Stimulated activated CD4-positive, alpha-beta T cell treated with anti-CD3 and anti-CD28 coated beads, Interleukin-4, amount 100 ng/mL, for 4 hours (primary cell): ENCODE data around the gene EPHA4.

Experiments used
- DNase-seq, 2 experiments: peaks; one replicate each; pipeline ENCODE4 v3.0.0-alpha.2; 2020

The EPHA4 gene

DNA sequence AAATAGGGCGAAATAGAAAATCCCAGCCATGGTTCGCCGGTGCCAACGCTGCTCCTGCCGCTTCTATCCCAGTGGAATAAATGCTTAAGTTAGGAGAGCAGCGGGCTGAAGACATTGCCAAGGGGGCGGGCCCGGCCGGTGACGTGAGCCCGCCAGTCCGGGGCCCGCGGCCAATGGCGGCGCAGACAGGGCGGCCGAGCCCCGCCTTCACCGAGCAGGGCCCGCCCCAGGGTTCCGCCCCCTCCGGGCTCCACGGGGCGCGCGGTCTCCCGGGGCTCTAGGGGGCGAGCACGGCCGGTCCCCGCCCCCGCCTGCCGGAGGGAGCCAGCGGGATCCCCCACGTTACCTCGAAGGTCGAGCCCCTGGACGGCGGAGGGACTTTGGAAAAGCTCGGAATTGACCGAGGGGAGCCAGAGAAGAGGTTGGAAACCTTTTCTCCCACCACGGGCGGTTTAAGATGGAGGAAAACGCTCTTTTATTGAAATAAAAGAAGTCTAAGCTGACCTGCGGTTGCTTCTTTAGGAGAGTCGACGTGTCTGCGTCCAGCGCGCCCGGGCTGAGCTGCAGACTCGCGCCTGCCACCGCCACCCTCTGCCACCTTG is at the start of gene EPHA4:
Gene EPHA4 (minus strand): TSS at position 86 of the 602 bp plus-strand sequence. CDS start 56 bp downstream, at position 30.
- DNase-seq, result peak; percentile 81 to 84

DNA sequence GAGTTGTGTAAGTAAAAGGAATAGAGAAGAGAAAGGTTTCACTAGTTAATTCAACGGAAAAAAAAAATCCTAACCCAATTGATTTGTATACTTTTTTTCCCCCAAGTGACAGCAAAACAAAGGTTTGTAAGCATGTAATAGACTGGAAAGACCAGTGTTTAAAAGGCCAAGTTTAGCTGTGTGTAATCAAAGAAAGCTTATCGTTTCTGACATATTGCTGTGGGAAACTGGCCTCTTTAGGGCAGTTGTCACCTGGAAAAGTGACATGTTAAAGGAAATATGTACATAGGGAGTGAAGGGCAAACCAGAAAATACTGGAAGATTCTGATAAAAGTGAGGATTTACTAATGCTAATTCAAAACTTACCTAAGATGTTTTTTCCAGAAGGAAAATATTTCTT is 45.9 kb upstream of the EPHA4 start:
- DNase-seq, result no peak

DNA sequence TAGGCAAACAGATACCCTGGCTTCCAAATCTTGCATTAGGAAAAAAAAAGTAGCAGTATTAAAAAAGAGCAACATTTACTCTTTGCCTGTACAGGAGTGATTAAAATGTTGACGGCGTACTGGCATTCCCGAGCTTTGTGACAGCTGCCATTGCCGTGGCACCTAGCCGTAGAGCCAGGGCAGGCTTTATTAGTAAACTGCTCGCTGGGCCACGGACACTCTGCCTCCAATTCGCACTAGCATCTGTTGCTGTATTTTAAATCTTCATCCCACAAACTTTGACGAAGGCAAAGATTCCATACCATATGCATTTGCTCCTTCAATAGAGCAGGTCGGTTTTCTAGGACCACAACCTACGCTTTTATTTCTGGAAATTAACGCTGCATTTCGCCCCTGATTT is 44.5 kb upstream of the EPHA4 start:
- no peak for DNase-seq

DNA sequence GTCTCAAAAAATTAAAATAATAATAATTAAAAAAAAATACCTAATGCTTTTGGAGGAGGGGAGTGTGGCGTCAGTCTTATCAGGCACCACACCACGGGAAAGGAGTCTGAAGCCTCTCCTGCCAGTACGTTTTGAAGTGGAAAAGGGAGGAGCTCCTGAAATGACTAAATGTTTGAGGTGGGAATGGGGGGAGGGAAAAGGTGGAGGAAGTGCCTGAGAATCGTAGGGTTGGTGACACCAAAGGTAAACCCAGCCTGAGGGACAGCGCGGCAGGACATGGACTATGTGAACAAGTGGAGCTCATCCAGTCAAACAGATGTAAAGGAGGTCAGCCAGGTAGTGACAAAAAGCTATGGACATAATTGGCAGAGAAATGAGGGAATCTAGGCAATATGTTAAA is 42.2 kb upstream of the EPHA4 start:
- DNase-seq, result no peak

DNA sequence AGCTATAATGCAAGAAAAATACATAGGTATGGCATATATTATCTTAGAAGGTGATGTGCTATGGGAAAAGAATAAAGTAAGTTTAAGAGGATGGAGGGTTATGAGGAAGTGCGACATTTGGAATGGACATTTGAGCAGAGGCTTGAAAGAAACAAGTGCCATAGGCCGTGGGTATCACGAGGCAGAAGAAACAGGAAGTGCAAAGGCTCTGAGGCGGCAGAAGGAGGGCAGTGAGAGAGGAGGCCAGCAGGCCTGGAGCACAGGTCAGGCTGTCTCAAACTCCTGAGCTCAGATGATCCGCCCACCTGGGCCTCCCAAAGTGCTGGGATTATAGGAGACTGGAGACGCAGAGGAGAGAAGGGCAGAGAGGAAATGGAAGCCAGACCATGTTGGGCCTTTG is 40.7 kb upstream of the EPHA4 start:
- DNase-seq, result no peak

DNA sequence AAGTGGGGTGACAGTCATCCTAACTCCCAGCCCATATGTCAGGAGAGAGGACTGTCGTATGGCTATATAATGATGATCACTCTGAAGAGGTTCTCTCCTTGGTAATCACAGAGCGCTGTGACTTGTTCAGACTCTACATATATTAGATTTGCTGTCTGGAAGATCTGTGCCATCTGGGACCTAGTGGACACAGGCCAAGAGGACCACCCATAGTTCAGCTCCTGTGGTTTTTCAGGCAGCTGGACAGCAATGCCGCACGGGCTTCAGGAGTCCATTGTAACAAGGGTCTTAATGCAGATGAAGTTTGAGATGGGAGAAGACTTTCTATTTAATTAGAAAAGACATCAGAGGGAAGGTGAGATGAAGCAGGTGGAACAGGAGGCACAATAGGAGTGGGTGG is 40.1 kb upstream of the EPHA4 start:
- no peak for DNase-seq

DNA sequence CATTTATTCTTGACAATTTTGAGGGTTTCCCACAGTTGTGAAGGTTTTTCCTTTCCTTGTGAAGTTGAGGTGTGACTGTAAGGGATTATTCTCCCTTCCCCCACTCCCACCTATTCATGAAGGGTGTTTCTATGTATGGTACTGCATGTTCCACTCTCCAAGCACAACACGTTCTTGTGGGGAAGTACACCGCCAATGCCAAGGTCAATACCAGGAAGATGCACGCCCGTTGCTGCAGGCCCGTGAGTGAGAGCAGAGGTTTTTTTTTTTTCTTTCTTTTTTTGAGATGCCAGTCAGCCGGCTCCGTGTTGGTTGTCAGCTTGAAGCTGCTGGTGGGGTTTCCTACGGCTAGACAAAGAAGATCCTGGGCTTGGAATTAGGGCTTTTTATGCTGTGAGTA is 38.6 kb upstream of the EPHA4 start:
- DNase-seq, result no peak

DNA sequence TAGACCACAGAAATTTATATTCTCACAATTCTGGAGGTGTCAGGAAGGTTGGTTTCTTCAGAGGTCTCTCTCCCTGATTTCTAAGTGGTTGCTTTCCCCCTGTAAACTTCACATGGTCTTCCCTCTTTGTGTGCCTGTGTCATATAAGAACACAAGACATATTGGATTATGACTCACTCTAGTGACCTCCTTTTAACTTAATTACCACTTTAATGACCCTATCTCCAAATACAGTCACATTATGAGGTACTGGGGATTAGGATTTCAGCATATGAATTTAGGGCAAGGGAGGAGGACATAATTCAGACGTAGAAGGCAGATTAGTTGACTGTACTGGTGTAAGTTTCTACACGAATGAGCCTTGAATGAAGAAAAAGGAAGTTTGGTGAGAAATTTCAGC is 38.2 kb upstream of the EPHA4 start:
- no peak for DNase-seq

DNA sequence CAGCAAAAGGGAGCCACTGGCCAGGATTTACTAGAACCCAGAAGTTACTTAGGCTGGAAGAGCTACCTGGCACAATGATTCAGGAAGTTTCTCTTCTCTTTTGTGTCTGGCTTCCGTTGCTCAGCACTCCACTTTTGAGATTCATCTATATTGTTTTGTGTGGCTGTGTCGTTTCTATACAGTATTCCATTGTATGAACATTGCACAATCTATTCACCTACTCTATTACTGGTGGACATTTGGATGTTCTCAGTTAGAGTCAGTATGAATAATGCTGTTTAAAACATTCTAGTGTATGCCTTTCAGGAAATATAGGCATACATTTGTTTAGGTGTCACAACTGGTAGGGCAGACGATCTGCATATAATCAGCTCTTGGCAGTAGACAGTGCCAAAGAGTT is 36.3 kb upstream of the EPHA4 start:
- DNase-seq, result no peak

DNA sequence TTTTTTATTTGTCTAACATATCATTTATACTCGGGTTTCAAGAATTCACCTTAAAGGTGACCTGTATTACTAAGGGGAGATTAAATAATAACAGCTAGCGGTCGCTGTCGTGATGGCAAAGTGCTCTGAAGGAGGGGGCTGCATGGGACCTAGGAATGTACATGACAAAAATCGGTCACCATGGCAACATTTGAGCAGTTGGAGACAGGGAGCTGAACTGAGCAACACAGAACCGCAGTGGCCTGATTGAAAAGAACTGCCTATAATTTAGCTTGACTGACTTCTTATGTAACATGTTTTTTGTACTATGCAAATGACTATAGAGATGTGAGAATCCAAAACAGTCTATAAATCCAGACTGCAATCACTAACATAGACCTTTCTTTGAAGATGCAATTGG is 34.3 kb upstream of the EPHA4 start:
- DNase-seq, result no peak

DNA sequence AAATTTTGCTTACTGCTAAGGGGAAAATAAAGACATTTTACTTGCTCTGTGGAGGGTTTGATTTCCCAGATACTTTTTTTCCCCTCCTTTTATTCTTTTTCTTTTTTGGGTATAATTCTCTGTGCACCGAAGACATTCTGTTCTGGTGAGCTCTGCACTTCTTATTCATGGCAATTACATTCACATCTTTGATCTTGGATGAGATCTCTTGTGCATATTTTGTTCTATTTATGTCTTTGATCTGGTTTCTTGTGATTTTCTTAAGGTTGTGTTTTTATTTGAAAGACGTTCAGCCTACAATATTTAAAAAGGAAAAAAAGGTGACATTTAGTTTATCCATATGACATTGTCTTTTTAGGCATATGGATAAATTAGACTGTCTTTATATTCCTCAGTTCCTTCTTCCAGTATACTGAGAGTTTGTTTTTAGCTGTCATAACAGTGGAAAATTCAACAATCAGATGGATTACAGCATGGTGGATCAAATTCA is 33.7 kb upstream of the EPHA4 start:
- DNase-seq, result no peak

DNA sequence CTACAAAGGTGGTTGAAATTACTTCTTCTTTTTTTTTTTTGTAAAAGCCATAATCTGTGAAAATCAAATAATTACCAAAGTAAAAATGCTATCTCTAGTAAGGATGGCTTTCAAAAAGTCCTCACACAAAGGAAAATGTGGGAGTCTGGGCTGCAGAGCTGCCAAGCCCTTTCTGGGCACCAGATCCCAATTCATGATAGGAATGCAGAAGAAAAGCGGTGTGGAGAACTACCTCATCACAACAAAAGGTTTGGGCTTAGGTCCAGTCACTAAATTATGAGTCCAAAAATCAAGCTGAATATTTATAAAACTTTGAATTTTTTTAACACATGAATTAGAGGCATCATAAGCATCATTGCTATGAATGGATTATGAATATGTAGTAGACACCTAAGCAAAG is 30.8 kb upstream of the EPHA4 start:
- no peak for DNase-seq

DNA sequence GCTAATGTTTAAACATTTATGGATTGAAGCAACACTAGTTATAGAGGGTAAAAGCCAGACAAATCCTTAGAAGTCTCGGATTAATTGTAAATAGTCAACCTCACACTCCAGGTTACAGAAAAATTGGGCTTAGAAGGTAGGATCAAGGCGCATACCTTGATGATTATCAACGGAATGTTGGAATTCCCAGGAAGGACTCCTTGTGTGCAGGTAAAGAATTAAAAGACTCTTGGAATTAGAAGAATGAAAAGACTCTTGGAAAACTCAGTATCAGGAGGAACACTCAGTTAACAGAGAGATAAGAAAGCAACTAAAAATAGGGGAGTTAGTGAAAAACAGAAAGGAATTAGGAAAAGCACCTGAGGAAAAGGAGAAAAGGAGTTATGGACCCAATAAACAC is 29.3 kb upstream of the EPHA4 start:
- no peak for DNase-seq

DNA sequence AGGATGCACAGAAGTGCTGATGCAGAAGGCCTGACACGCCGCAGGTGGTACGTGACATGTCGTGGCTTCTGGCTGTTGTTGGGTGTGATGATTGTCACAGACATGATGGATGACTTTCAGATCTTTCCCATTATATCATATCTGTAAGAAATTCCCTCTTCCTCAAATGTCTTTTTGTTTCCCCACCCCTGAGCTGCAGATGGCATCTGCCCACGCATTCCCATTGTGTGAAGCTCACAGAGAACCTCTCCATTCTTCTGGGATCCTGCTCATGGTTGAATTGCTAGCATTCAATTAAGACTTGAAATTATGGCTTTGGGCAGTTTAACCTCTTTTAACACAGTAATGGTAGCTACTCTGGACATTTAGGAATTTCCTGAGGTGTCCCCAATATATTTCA is 28.3 kb upstream of the EPHA4 start:
- DNase-seq, result no peak

DNA sequence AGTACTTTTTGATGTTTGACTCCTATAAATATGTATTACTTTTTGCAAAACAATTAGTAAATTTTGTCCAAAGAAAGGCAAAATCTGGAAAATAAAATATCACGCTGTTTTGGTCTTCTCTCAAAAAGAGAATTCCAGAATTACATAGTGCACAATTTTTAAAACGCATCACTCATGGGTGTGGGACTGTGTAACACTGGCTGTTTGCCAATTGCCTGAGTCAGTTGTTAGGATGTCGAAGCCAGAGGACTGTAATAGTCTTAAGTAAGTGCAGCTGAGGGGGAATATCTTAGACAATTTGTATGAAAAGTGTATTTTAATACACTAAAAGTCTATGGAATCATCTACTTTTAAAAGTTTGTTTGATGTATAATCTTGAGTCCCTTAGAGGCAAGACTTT is 24.1 kb upstream of the EPHA4 start:
- no peak for DNase-seq

DNA sequence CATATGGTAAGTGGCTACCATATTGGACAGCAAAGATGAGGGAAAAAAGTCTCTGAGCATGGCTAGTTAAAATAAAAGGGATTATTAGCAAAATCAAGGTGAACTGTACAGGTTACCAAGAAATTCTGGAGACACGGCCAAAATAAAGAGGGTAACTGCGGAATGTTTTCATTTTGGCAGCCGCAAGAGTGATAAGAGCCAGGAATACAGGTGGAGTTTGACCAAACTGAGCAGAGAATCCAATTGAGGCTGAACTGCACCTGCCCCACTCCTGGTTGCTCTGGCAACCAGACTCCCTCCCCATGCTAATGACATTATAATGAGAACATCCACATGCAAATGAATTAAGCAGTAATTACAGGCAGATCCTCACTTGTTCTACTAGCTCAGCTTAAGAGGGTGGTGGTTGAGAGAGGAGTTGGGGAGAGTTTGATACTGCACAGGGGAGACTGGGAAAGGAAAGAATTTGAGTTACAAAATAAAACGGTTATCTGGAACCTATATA is 18.8 kb upstream of the EPHA4 start:
- DNase-seq, result no peak

DNA sequence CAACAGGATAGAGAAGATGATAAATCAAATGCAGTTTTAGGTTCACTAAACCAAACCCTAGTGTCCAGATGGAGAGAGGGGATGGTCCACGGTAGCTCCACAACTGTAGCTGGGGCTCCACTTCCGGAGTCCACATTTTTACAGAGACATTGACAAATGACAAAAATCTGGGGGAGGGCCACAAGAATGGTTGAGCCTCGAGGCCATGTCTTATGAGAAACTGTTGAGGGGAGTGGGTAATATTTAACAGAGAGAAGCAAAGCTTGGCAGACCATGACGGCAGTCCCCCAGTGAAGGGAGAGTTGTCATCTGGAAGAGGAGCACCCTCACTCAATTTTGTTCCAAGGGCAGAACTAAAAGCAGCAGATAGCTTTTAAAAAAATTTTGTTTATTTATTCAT is 17.6 kb upstream of the EPHA4 start:
- DNase-seq, result no peak

DNA sequence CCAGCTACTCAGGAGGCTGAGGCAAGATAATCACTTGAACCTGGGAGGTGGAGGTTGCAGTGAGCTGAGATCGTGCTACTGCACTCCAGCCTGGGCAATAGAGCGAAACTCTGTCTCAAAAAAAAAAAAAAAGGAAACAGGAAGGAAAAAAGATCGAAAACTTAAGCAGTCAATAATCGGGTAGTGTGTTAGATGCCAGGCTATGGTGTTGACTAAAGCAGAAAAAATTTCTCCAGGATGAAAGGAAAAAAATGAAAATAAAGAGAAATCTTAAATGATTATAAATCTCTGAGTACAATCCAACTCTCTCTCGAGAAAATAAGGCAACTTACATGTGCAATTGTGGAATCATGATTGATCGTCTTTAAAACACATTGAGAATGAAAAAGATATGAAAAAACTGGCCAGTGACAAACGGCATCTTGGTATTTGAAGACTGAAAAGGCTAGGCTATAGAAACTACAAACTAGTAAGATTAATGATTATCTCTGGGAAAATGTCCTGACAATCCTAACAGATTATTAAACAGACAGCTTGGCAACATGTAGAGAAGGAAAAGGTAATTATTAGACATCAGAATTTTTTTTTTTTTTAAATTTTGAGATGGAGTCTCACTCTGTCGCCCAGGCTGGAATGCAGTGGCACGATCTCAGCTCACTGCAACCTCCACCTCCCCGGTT is 16.3 kb upstream of the EPHA4 start:
- no peak for DNase-seq

DNA sequence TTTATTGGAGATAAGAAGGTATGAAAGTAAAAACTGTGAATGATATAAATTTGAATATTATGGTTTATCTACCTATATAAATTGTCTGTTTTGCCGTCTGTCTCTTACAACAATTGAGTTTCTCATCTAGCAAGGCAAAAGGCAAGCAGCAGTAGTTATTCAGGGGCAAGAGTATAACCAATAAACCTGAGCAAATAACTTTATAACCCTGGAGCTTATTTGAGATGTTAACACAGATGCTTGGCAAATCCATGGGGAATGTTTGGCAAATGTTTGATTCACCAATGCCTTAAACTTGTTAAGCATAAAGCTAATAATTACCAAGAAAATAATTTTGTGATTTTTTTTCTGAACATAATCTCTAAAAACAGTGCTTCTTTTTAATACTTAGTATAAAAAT is 9.9 kb upstream of the EPHA4 start:
- DNase-seq, result no peak

DNA sequence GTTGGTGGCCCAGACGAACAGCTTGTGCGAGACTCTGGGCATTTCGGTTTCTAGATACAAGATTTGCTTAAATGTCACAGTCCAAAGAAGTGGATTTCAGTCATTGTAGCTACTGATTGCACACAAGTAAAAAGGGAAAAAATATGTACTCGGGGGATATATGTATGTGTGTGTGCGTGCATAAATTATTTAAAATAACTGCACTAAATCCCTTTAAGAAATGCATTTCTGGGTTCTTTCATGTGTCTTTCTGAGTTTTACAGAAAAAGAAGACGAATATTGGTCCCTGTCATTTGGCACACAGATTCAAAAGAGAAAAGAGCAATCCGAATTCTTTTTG is 2.1 kb upstream of the EPHA4 start:
- no peak for DNase-seq

DNA sequence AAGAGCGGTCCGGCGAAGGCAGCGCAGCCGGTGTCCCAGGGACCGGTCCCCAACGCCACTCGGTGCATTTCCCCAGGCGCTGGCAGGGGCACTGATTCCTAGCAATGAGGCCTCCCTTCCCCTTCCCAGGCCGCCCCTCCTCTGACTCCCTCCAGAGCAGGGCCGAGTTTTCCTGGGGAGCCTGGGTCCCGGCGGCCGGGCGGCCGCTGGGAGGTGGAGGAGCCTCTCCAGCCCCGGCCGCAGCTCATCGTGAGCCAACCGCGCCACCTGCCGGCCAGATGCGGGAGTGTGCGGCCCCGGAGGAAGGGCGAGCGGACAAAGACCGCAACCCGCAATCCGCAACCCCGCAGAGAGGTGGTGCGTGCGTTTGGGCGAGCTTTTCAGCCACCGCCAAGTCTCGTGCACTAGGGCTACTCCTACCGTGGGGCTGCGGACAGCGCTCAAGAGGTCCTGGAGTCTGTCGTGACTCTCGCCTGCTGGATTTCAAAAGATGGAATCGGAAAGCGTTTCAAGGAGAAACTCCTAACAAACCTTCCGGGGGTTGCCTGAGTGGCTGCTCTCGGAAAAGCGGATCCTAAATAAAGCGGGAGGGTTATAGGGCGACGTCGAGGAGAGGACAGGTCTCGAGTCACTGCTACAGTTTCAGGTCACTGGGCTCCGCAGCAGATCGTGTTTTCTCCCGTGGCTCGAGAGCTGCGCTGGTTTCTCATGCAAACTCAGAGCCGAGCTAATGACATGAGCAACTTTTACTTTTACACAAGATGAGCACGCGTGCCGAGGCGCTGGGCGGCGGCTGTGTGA is 1.5 kb upstream of the EPHA4 start:
- DNase-seq, result peak; percentile 62 to 82

DNA sequence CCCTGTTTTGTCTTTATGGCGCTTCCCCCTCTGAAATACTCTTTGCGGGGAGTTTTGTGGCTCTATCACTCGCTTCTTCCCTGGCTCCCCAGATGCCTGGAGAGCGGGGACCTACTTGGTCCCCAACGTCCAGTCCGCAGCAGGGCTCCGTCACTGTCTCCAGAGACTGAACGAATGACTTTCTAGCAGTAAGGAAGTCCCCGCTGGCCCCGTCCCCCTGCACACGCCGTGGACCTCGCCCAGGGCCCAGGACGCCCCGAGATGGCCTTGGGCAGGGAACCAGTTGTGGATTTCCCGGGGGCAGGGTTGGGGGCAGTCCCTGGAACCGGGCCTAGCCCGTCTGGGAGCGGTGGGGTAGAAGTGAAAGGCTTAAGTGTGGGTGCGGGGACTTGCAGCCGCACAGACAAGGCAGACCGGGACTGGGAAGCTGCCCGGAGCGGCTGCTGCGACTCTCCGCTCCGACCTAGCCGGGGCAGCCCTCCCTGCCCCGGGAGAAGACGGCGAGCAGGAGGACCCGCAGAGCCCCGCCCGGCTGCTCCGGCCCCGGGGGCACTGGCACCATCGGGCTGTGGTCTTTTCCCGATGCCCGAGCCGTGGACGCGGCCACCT is 821 bp upstream of the EPHA4 start:
- peak; percentile 10 to 22 for DNase-seq

DNA sequence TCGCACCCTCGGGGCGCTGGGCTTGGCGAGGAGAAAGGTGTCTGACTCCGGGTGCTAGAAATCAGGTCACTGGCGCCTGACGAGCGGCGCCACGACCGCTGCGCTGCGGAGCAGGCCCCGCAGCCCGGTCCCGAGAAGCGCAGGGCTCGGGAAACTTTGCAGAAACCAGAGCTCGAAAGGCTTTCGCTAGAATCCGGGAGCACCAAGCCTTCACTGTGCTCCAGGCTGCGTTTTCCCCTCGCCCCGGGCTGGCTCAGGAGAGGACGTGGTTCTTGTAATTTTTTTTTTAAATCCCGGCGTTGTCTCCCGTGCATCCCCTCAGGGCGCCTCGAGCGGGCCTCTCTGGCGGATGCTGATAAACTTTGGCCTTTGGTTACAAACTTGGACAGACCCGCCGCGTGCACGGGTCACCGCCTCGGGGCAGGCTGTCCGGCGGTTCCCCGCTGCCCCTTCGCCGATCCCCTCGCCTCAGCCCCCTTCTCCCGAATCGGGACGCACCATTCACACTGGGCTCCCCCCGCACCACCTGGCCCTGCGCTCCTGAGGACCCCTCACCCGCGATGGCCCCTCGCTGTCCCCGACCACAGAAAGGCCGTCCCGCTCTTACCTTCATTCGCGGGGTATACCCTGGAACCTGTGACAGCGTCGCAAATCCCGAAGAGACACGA is 419 bp downstream of the EPHA4 start:
- peak in 1 of 2 experiments; percentile 3 for DNase-seq
